Measurements from ENCODE around the gene SDK1.

DNA sequence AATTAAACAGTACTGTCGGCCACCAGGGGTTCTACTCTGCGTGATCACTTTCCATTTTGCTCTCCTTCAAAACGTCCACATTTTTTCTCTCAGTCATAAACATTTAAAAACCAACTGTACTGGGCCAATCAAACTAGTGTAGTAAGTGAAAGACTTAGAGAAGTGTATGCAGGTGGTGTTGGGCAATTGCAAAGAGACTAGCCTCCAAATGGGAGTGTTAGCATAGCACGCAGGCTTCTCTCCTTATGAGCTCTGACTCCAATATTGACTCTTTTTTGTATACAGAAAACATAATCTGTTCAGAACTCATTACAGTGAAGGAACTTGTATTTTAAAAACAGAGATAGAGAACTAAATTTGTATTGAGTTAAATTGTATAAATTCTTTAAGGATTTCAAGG, 150.6 kb downstream of the SDK1 start:
- TF ChIP-seq RAD21 (IDR thresholded peaks at IDR 0.05) (no peak), TAF1 (conservative IDR thresholded peaks at IDR 0.05) (no peak)

All from liver (tissue), 2 donors.